HG03558 (cell line): ENCODE measurements around the gene ELAVL2.

Source experiments
- ATAC-seq: cut with Tn5 transposase; IDR thresholded peaks from one replicate; pipeline ENCODE4 v1.9.1; 2021; ENCODE audit warnings: moderate number of reproducible peaks; ENCODE audit not compliant: unreplicated experiment; ENCODE audit errors: extremely low read depth

Gene ELAVL2

DNA sequence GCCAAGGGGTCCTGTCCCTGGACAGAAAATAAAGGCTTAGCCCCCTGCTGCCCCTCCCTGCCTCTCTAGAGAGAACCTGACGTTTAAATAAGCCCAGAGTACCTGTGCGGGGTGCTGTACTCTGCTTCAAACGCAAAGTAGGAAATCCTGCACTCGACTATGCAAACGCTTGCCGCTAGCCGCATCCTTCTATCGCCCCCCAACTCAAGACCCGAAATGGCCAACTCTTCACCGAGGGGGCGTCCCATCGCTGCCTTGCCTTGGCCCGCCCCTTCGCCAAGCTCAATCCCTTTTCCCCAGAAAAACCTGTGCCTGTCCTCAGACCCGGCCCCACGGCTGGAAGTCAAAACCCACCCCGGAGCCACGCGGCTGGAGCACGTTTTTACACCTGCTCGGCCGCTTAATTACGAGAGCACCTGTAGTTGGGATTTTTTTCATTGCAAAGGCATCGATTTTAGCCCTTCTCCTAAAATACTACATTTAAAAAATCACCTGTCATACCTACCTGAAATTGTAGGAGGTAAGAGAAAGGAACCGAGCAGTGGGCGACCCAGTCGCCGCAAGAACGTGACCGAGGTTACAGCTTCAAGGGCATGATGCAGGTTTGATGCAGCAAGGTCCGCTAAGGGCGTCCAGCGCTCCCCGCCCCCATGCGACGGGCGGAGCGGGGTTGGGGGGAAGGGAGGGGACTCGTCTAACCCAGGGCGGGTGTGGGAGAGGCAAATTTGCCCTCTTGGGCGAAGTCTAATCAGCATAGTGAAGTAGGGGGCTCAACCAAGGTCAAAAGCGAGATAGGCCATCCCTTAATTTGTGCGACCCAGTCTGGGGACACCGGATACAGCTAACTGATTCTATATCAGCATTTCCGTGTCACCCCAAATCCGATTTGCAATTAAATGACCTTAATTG lies 3.5 kb downstream of the ELAVL2 start:
- no peak for ATAC-seq

DNA sequence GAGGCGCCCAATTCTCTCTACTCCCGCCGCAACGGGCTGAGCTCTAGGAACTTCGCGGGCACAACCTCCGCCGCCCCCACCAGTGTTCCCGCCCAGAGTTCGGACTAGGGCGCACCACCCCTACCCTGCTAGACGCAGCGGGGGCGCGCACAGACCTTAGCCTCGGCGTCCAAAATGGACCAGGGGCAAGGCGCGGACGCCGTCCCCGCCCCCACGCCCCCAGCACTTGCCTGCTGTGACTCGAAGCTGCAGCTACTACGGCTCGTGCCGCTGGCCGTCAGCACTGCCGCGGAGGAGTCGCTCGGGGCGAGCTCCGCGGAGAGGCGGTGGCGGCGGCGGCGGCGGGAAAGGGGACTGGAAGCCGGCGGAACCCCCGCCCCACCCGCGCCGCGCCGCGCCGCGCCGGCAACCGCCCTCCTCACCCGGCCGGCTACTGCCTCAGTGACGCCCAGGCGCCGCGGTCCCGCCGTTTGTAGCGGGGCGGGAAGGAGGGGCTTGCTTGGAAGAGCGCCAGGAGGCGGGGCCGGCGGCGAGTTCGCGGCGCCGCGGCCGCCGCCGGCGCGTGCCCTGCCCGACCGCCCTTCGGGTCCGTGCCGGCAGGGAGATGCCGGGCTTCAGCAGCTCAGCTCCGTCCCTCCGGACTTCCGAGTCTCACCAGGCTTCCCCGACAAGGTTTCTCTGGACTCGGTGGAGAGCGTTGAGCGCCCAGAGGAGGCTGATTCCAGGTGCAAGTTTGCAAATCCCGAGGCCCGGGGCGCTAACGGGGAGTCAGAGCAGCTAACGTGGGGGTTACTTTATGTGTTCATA lies 4.5 kb downstream of the ELAVL2 start:
- no peak for ATAC-seq

DNA sequence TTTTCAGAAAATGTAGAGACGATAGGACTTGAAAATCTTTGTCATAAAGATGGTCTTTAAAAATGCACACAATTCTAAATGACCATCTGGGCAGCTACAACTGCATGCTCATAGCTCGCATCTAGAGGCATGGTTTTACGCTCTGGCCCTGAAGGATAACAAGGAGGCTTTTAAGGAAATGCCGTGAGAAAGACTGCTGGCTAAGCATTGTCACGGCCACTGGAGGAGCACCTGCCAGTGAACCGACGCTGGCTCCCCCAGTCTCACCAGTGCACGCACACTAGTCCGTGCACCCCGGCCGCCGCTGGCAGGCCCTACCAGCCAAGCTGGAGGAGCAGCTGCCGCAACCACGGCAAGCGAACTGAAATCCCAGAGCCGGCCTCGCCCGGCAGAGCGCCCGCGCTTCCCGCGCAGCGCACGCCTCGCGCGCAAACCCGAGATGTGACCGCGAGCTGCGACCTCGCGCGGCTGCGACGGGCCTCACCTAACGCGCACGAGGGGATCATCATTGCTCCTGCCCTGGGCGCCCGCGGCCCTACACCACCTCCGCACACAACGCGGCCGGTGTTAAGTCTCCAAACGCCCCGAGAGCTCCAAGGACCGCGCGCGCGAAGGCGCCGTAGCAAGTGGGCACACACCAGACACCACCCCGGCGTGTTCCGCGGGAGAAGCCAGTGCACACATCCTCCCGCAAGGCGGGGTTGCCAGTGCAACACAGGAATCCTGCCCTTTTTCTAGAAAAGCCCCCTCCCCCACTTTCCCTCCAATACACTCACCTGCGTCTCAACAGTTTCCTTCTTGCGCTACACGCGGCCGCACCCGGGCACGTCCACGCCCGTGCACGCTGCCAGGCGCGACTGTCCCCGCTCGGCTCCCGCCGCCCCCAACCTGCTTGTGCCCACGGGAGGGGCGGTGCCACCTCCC lies 5.3 kb downstream of the ELAVL2 start:
- ATAC-seq = no peak

- no peak for ATAC-seq
Measured at GRCh38 chr9:23819403-23819802, 6.6 kb downstream of the ELAVL2 start.

DNA sequence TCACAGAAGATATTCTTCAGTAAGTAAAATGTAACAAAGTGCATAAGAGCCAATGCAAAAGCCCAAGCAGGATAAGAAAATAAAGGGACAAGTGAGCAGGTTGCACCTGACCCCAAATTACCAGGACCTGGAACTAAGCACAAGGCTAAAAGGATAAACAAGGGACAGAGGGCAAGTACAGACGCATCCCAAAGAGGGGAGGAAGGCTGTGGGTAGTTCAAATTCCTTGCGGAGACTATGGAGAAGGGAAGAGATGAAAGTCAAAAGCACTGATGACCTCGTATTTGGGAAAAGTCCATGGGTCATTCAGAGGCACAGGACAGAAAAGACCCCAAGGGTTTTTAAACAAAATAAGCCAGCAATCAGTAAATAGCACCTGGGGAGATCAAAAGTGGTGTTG lies 11.8 kb downstream of the ELAVL2 start:
- ATAC-seq = no peak

DNA sequence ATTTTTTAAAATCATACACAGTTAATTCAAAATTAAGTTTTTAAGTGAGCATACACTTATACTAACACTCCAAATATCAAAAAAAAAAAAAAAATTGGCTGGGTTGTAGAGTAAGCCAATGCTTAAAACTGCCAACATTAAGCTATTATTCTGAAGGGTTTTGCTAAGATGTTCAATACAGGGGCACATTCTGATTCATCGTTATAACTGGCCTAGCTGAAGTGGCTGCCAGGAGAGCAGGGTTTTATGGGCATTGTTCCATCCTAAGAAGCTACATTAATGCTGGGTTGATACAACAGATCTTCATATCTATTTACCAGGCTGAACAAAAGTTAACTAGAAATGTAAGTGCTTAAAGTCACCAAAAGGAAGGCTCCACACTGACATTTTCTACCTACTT lies 13.4 kb downstream of the ELAVL2 start:
- no peak for ATAC-seq

DNA sequence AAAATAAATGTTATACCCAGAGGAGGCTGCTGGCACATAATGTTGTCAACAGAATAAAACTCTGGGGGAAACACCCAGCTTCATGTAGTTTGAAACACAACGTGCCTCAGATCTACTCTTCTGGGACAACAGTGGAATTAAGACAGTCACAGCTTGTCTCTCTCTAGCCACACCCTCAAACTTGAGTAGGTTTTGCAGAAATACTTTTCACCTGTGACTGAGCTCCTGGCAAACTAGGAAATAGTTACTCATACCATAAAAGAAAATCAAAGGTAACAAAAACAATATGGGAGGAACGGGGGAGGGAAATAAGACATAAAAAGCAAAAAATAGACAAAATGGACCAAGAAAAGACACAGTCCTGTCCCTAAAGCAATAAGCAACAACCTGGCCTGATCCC lies 14.4 kb downstream of the ELAVL2 start:
- no peak for ATAC-seq

DNA sequence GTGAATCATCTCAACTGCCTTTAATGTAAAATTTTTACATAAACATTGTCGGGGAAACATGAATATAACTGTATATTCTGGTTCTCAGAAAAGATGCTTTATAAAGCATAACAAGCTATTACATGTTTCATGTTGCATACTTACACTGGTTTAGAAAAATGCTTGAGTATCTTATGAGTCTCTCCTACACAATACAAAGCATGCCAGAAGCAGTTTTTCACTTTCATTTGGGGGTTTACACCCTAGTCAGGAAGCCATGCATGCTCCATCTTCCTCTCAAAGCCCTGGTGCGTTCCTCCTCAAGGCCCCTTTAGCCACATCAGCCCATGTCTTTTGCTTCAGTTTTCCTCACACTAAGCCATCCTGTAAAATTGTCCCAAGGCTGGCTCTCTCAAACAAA lies 22.8 kb downstream of the ELAVL2 start:
- ATAC-seq = no peak

DNA sequence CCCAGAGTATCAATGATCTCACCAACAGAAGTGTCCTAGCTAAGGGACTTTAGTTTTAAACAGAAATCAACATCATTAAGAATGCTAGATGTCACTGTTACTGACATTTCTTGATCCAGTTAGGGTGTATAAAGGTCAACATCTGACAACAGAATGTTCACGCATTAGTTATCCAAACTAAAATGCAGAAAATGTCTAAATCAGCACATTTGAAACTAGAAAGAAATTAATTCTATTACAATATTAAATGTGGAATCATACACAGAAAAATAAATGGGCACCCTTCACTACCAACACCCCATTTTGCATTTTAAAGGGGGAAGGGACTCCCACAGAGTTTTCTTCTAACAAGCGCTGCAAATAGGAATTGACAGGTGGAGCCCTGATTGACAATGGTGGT lies 24.5 kb downstream of the ELAVL2 start:
- no peak for ATAC-seq

GRCh38 chr9:23799521-23799920 lies 26.5 kb downstream of the ELAVL2 start:
- no peak for ATAC-seq

DNA sequence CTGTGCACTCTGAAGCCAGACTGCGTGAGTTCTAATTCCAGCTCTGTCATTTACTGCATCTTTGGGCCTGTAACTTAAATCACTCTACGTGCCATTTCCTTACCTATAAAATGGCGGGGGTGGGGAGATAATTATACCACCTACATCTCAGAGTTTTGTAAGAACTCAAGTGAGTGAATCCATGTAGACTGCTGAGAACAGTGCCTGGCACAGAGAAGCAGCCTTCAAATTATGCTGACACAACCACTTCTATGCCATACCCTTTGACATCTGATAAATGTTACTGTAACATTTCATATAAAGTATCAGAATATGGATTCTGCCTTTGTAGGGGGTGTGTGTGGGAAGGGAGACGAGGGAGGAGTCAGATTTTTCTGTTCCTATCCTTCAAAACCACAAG lies 27.7 kb downstream of the ELAVL2 start:
- no peak for ATAC-seq

DNA sequence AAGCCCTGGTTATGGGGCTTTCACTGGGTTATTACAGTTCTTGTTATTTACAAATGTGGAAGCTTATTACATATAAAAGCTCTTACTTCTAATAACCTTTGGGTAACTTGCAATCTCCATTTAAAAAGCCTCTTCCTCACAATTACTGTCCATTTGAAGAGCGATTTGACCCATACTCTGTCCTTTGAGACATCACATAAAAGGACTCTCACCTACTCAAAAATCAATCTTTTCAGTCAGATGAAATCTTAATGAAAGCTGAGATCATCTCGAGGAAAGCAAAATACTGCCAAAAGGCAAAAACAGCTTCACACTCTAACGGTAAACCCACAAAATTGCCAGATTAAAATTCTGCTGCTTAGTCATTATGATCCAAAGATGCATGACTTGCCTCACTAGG lies 29.8 kb downstream of the ELAVL2 start:
- no peak for ATAC-seq

GRCh38 chr9:23790351-23791260 lies 35.4 kb downstream of the ELAVL2 start:
- ATAC-seq = no peak

DNA sequence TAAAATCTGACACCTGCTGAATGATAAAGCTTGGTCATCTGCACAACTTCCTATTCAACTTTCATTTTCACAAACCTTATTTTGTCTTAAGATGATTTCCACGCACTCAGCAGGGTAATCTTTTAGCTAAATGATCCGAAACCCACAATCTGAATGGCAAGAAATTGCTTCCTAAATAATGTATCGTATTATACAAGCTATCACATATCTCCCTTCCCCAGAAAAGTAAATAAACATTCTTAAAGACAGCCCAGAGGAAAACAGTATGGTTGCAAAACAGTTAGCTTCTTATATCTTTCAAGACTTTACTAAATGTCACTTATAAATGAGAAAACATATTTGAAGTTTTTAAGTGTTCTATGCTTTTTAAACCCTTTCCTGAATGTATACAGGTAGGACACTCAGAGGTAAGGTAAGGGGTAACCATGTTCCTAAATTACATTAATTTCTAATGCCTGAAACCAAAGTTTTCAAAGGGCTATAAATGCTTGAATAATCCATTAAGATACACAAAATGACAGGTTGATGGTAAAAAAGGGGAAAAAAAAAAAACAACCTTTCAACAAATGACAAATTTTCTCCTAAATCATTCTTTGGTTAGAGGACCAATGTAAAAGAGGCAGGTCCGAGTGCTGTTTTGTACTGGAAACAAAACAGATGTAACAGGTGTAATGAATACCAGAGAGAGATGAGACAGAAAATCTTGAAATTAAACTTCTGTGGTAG lies 36.3 kb downstream of the ELAVL2 start:
- no peak for ATAC-seq

GRCh38 chr9:23784962-23785361 lies 41.1 kb downstream of the ELAVL2 start:
- no peak for ATAC-seq

DNA sequence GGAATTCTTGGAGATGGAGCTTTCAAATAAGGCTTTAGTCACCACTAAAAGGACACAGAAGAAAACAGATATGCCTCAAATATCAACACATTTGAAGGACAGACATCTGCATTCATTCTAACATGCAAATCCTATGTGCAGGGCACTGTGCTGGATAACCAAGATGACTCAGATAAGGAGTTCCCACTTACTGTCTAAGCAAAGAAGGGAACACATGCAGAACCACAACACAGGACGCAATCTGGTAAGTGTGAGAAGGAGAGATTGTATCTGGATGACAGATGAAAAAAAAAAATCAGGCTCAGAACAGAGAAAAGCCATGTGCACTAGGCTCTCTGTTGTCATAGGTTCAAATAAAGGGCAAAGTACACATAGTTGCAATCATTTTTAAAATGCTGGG lies 42.5 kb downstream of the ELAVL2 start:
- ATAC-seq = no peak

DNA sequence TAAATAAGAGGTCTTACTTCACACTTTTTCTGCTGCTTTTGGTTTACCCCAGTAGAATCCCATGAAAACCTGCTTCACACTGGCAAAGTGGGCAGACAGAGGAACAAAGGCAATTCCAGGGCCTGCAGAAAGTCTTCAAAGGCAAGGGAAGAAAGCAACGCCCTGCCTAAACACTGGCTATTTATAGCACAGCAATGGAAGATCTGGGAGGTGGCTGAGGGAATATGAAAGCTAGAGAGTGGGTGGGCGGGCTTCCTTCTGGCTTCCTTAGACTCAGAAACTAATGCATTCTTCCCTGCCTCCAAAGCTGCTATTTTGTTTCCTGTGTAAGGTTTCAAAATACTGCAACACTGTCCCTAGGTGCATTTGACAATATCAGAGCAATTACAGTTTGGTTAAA lies 46.8 kb downstream of the ELAVL2 start:
- ATAC-seq = no peak

DNA sequence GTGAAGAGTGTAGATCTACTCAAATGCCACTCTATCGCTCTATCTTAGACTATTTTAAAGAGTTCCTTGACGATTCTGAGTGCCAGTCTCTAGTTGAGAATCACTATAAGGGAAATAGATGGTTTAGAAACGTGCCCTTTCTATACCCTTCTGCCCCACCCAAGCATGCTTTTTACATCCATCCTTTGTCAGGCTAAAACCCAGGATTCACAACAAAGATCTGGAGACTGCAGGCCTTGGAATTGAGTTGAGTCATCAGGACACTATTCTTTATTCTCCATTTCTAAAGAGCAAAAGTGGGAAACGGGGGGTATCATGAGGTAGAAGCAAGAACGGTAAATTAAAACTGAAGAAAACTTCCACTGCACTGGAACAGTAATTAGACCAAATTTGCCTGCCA lies 48.7 kb downstream of the ELAVL2 start:
- ATAC-seq = no peak

- no peak for ATAC-seq
Measured at GRCh38 chr9:23775549-23775948, 50.5 kb downstream of the ELAVL2 start.
